OCI-LY7 (cell line): Measurements from ENCODE around the gene SCART1.

ENCODE experiments used
- CTCF ChIP-seq: fragments of 200-600 bp; sonication (generic); conservative IDR thresholded peaks from 2 replicates; pipeline ENCODE4 v1.5.1; 2014; ENCODE audit warnings: mild to moderate bottlenecking, antibody characterized with exemption, low read length, moderate library complexity, mixed read lengths
- EZH2phosphoT487 ChIP-seq: fragments of 200-600 bp; sonication (generic); IDR thresholded peaks from 2 replicates; pipeline ENCODE4 v1.6.1; 2018; ENCODE audit warnings: low read depth, borderline replicate concordance, mild to moderate bottlenecking, mixed run types, antibody characterized with exemption, low read length, moderate library complexity, mixed read lengths

GRCh38 chr10:133453516-133454203 lies at the start of gene SCART1:
- no peak for TF ChIP-seq CTCF
- TF ChIP-seq EZH2phosphoT487: no peak
